HuH-7.5 (cell line): ENCODE results near the gene CCSAP.
"Not testable (repeated sequence)": the region's sequence is repeated elsewhere in the genome, so short reads cannot be mapped to it uniquely, and the experiment has no call there.

Experiments
- DNase-seq: peaks from one replicate; pipeline ENCODE4 v3.0.0; 2011; ENCODE audit warnings: low spot score

The CCSAP gene

DNA sequence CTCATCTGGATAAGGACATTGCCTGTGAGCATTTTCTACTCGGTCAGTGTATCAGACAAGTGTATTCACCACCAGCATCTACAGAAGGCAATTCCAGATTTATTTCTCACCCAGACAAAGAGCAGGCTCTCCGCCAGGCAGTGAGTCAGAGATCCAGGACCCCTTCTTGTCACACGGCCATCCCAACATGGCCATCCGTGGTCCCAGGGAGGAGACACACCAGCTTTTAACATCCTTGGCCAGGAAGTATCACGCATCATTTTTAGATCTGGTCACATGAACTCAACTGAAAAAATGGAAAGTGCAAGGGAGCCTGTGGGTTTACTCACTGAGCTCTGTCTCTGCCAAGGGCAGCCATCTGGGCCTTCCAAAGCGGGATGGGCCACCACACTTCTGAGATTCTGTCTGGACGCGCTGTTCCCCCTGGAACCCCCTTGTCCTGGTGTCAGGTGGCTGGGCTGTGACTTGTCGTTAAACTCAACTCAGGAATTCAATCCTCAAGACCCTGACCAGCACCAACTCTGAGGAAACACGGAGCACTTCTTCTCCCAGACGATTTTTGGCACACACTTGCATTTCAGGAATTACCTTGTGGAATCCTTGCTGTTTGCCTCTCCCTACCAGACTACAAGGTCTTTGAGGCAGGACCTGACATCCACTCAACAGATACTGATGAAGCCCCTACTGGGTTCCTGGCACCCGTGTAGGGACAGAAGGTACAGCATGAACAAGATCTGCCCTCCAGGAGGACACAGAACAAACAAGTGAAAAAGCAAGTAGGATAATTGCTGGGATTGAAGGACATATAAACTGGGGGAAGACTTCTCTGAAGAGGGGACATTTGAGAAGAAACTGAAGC lies 21.6 kb upstream of the CCSAP start:
- DNase-seq: no peak

DNA sequence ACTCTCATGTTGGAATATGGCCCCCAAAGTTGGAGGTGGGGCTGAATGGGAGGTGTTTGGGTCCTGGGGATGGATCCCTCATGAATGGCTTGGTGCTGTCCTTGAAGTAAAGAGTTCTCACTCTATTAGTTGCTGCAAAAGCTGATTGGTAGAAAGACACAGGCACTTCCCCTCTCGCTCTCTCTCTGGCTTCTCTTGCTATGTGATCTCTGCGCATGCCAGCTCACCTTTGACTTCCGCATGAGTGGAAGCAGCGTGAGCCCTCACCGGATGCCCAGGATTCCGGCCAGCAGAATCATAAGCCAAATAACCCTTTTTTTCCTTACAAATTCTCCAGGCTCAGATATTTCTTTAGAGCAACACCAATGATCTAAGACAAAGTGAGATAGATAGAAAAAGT lies 20.9 kb upstream of the CCSAP start:
- DNase-seq: no peak

DNA sequence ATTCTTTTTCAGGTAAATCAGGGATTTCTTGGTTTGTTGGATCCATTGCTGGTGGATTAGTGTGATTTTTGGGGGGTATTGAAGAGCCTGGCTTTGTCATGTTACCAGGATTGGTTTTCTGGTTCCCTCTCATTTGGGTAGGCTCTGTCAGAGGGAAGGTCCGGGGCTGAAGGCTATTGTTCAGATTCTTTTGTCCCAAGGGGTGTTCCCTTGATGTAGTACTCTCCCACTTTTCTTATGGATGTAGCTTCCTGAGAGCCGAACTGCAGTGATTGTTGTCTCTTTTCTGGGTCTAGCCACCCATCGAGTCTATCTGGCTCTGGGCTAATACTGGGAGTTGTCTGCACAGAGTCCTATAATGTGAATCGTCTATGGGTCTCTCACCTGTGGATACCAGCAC lies 17.6 kb upstream of the CCSAP start:
- DNase-seq: no peak

DNA sequence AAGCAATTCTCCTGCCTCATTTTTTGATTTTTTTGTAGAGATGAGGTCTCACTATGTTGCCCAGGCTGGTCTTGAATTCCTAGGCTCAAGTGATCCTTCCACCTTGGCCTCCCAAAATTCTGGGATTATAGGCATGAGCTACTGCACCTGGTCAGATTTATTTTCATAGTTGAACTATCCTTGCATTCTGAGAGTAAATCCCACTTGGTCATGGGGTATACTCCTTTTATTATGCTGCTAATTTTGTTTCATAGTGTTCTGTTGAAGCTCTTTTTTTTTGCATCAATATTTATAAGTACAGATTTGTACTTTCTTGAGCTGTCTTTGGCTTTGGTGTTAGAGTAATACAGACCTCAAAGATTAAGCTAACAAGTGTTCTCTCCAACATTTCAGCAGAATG lies 12.8 kb upstream of the CCSAP start:
- no peak for DNase-seq

DNA sequence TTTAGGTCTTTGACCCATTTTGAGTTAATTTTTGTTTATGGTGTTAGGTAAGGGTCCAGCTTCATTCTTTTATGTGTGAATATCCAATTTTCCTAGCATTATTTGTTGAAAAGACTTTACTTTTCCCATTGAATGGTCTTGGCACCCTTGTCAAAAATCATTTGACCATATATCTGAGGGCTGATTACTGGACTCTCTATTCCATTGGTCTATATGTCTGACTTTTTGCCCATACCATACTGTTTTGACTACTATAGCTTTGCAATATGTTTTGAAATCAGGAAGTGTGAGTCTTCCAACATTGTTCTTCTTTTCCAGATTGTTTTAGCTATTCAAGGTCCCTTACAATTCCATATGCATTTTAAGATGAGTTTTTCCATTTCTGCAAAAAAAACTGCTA lies 11.4 kb upstream of the CCSAP start:
- DNase-seq: no peak

DNA sequence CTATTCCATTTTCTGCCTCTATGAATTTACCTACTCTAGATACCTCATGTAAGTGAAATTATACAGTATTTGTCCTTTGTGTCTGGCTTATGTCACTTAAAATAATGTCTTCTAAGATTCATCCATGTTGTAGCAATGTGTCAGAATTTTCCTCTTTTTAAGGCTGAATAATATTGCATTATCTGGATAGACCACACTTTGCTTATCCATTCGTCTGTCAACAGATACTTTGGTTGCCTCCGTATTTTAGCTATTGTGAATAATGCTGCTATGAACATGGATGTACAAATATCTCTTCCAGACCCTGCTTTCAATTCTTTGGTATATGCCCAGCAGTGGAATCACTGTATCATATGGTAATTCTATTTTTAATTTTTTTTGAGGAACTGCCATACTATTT lies 10.1 kb upstream of the CCSAP start:
- DNase-seq: no peak

DNA sequence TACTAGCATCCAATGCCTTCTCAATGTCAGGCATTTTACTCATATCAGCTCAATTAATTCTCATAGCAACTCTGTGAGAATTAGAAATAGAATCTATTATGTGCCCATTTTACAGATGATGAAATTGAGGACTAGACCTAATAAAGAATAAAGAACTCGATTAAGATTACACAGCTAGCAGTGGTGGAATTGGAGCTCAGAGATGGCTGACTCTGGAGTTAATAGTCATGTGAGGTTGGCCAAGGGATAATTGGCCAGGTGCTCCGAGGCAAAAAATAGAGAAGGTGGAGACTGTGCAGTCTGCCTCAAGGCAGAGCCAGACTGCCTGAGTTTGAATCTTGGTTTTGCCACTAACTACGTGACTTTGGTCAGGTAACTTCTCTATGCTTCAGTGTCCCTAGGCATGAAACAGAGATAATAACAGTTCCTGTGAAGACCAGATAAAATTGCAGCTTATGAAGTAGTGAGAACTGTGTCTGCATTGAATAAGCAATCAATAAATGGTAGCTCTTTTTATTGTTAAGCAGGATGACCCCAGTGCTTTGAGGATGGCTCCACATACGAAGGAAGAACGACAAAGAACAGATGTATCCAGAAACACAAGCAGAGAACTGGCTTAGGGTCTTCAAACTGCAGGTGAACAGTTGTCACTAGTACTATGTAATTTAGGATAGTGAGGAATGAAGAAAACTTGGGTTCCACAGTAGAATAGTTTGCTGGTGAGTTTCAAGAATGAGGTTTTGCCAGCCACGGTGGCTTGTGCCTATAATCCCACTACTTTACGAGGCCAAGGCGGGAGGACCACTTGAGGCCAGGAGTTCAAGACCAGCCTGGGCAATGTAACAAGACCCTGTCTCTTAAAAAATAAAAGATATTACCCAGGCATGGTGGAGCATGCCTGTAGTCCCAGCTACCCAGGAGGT lies 6.9 kb upstream of the CCSAP start:
- no peak for DNase-seq

DNA sequence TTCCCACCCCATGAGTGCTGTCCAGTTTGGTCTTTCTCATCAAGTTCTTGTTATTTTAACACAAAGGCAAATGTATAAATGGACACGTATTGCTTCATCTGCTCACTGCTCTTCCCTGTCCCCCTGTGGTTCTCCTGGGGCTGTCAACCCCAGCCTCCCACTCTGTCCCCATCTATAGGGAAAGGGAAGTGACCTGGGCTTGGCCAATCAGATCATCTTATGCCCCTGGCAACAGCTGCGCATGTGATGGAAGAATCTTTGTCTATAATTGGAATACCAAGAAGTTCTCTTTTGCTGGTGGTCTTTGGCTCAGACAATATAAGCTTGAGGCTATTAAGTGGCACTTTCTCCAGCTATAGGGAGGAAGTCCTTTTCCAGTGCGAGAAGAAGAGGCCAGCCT lies 4.7 kb upstream of the CCSAP start:
- DNase-seq: no peak

DNA sequence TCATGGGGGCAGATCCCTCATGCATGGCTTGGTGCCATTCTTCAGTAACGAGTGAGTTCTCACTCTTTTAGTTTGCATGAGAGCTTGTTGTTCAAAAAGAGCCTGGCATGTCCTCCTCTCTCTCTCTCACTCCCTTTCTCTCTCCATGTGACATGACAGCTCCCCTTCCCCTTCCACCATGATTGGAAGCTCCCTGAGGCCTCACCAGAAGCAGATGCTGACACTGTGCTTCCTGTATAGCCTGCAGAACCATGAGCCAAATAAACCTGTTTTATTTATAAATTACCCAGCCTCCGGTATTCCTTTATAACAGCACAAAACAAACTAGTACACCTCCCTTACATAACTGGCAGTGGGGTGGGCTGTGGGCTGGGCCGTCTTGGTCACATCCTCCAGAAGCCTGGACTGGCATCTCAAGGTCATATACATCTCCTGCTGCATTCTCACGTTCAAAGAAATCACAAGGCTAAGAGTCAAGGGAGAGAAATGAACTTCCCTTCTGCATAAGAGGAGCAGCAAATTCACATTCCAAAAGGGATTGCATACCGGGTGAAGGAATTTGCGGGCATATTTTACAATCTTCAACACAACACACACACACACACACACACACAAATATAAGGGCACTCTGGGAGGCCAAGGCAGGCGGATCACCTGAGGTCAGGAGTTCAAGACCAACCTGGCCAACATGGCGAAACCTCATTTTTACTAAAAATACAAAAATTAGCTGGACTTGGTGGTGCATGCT lies 2.3 kb upstream of the CCSAP start:
- no peak for DNase-seq

DNA sequence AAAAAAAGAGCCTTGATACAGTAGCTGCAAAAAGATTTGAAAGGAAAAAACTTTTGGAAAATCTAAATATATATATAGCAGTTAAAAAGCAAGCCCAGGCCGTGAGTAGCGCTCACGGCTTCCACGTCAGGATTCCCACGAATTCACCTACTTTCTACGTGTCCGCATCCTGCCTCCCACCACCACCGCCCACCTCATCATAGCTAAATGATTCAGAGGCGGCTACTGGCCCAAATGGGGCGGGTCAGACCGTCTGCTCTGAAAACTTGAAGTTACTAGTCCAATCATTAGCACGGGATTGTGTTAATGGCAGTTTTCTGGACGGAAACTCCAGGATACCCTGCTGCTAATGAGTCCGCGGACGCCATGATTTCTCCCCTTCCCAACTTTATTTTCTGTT lies 1.3 kb upstream of the CCSAP start:
- DNase-seq: no peak

DNA sequence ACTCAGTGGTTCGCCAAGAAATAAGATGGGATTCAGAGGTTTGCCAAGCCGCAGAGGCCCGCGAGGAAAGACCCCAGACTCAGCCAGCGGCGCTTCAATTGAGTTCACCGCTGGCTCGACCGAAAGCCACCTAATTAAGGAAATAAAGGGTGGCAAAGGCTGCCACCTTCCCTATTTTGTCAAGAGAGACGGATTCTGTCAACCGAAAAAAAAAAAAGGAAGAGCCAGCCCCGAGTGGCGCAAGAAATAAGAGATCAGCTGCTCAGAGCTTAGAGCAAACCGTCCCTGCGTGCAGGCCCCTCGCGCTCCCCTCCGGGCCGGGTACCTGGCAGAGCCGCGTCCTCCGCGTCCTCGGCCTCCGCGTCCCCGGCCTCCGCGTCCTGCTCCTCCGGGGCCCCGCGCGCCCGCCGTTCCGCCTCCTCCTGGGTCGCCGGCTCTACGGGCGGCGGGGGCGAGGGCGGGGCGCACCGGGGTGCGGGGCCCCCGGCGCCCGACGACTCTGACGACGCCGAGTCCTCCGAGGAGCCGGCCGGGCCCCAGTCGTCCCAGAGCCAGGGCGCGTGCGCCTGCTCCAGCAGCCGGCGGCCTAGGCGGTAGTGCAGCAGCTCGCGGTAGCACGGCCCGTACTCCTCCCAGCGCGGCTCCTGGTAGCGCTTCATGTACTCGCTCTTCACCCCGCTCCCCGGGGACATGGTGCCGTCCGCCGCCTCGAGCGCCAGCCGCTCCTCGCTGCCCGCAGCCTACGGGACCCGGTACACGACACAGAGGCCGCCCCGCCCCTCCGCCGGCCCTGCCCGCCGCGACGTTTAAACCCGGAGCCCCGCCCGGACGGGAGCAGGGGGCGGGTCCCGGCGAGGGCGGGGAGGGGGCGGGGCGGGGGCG lies 832 bp downstream of the CCSAP start:
- DNase-seq: peak; percentile 75

DNA sequence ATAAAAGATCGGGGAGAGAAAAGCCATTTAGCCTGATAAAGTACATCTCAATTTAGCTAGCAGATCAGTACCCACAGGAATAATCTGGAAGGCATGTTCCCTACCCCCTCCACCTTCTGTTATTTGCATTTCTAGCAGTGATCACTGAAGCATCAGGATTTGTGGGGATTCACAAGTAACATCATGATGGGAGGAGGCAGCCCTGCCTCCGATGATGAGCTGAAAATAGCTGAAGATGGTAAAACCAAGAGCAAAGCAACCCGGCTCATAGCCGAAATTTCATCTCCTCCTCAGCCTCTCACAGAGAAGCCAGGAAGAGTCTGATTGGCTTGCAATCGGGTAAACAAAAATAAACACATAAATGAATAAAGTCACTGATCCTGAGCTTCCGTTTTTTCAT lies 2.4 kb downstream of the CCSAP start:
- no peak for DNase-seq

DNA sequence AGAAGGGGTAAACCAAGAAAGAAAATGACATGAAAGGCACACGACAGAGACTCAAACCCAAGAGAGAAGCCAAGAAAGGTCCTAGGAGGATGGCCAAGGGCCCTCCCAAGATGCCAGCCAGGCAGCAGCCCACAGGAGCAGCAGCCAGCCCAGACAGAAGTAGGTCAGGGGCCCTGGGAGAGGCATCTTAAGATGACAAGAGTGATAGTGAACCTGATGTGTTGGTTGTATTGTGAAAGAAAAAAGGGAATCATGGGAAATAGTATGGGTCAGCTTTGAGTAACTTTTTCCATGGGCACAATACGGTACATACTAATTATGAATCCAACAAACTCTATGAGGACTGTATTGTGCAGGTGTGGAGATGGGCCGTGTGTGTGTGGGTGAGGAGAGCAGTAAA lies 3.3 kb downstream of the CCSAP start:
- DNase-seq: no peak

DNA sequence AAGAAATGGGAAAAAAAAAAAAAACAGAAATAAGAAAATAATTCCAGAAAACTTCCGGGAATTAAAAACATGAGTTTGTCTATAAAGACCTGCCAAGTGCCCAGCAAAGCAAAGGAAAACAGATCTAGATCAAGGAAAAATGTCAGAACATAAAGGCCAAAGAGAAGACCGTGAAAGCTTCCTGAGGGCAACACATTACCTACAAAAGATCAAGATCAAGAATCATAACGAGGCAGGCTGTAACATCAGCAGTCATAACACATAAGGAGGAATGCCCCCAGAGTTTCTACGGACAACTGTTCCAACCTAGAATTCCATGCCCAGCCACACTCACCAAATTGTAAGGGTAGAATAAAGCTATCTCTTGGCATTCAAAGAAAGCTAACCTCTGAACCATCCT lies 3.8 kb downstream of the CCSAP start:
- DNase-seq: no peak

DNA sequence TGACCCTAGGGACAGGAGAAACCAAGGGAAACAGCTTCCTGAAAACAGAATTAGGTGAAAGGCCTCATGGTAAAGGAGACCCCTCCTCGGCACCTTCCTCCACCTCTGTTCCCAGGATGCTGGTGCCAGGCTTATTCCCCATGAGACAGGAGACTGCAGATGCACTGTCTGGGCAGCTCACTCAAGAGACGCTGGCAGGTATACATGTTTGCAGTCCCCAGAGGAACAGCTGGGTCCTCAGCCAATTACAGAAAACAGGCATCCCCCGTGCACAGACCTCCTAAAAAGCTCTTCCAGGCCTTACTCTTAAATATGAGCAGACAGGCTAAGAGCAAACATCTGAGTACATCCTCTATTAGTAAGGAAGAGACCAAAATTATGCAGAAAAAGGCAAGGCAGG lies 6.5 kb downstream of the CCSAP start:
- DNase-seq: no peak

DNA sequence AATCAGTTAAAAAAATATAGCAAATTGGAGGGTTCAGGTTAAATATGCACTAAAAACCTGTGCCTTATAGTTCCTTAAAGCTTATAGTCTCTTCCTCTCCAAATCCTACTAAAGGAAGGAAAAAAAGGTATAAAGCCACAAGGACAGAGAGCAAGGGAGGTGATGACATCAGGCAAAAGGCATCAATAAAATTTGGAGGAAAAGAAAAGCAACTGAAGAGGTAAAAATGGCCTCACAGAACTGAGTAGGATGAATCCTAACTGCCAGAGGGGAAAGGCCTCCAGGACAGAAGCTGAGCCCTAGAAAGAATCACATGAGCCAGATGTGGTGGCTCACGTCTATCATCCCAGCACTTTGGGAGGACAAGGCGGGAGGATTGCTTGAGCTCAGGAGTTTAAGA lies 8.1 kb downstream of the CCSAP start:
- no peak for DNase-seq

DNA sequence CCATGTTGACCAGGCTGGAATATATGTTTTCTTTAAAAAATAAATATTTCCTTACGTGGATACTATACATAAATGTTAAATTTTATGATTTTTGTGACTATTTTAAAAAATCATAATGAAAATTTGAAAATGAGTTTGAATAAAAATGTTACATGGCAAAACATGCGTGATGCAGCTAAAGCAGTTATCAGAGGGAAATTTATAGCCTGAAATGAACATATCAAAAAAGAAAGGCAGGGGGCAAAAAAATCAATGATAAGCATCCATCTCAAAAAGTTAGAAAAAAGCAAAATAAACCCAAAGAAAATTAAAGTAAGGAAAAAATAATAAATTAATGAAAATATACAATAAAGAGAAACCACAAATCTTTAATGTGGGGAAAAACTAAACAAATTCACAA lies 8.6 kb downstream of the CCSAP start:
- no peak for DNase-seq

DNA sequence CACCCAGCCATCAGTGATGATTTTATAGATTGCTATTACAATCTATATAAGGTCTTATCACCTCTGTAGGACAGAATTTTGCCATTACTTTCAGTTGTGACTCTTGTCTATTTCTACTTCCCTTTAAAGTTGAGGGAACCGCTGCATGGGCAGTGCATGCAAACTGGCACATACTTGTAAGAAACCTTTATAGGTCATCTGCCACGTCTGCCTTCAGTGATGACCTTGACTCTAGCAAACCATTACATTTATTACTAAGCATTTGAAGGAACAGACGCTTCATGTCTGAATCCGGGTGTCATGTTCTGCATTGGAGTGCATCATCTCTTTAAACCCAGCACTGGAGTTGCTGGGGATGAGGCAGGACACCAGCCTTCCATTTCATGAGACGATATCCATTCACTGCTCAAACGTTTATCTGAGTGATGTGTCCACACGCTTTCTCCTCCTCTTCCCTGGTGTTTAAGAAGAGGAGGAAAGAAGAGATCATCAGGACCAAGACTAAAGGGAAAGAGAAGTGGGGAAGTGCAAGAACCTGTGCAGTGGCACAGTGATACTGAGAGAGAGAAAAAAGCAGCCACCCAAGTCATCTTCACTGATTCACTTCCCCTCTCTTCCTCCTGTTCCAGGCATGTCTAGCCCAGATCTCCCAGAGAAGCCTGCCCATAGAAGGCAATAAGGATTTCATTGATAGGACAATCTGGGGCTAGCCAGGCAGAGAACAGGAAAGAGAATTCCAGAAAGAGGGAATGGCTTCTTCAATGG lies 14.1 kb downstream of the CCSAP start:
- no peak for DNase-seq

DNA sequence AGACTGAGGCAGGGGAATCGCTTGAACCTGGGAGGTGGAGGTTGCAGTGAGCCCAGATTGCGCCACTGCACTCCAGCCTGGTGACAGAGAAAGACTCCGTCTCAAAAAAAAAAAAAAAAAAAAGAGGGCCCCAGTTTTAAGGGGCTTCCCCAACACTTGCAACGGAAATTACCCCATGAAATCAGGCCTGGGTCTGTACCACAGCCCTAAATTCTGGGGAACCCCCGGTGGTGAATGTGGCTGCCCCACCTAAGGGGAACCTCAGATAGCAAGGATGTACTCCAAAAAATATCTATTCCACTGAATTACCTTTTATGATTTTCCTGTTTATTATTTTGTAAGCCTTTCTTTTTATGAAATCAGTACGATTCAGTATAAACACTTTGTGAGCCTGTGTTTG lies 15.1 kb downstream of the CCSAP start:
- not testable (repeated sequence) for DNase-seq

DNA sequence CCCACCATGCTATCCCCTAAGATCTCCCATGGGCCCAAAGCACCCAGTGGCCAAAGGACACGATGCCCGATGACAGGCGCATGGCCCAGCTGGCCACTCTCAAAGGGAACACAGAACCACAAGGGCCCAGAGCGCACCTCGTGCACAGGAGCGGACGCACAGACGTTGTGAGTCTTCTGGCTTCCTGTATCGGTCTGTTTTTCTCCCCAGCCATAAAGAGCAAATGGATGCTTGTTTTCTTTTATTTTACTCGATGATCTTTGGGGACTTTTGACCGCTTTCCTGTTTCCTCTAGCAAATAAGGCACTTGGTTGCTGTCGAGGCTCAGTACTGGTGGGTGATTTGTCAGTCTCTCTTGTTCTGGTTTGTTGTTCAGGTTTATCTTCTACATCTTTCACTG lies 16.2 kb downstream of the CCSAP start:
- no peak for DNase-seq
